HG03095 (cell line): ENCODE data around the gene FTCD.
"Not testable (repeated sequence)": the region's sequence is repeated elsewhere in the genome, so short reads cannot be mapped to it uniquely, and the experiment has no call there.

ENCODE experiments used
- ATAC-seq: cut with Tn5 transposase; IDR thresholded peaks from one replicate; pipeline ENCODE4 v1.9.1; 2021; ENCODE audit warnings: moderate library complexity; ENCODE audit not compliant: unreplicated experiment

FTCD gene

DNA sequence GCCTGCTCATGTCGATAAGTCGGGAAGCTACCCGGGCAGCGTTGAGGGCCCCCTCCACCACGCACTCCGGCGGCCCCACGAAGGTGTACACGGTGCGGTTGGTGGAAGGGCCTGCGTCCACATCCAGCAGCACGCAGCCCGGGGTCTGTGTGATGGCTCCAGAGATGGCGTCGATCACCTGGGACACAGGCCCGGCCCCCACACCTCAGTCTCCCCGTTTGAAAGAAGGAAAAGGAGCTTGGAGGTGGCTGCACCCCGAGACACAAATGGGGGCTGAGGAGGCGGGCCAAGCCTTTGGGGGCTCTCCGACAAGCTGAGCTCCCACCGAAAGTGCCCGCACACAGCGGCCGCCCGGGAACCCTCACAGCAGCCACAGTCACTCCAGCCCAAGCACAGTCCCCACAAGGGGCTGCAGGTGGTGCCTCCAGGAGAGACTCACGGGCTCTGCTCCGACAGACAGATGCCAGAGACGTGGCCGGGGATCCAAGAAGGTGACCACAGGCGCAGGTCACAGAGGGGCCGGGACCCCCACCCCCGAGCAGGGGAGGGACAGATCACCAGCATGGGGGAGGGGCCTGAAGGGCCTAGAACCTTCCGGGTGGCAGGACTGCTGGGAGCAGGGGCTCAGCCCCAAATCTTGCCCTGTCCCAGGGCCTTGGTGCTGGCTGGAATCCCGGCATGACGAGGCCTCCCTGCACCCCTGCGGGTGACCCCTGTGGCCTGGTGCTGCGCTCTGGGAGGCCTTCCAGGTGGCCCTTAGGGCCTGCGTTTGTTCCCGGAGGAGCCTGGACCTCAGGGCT is 1.0 kb downstream of the FTCD start:
- no peak for ATAC-seq

DNA sequence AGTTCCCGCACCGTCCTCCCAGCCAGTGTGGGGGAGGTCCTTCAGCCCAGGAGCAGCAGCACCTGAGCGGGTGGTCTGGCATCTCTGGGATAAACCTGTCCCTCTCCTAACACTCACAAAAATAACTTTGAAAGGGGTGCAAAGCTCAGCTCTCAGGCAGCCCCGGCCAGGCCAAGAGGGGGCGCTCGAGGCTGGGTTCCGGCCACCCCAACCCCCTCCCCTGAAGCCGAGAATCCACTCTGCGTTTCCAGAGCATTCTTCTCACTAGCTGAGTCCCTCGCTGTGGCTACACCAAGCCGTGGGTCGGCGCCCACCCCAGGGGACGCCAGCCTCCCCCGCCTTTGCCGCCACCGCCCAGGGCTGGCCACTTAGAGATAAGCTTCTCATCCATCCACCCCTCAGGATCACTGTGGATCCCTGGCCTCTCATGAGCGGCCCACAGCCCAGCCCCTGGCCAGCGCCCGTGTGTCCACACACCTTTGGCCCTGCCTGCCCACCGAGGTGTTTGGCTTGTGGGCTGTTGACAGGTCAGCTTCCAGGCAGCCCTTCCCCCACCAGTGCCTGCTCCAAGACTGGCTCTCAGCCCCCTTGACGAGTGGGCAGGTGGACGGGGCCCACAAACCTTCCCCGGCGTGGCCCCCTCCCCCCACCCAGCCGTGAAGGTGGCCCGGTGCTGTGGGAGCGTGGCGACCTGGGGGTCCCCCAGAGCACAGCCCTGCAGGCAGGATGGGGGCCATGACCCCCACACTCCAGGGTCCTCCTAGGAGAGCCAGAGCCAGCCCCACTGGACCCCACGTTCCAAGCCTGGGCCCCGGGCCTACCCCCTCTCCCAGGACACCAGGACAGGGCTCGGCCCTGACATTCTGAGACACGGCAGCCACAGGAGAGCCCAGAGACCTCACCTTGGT is 1.9 kb downstream of the FTCD start:
- ATAC-seq = no peak

DNA sequence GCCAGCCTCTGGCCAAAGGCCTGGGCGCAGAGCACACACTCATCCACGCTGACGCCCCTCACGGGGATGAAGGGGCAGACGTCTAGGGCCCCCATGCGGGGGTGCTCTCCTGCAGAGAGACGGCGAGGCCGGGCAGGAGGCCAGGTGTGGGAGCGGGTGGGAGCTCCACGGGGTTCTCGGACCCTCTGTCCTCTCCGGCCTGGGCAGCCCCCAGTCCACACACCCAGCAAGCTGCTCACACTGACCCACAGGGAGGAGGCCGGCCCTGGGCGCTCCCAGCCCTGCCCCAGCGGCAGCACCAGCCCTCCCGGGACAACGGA is 2.5 kb downstream of the FTCD start:
- no peak for ATAC-seq

DNA sequence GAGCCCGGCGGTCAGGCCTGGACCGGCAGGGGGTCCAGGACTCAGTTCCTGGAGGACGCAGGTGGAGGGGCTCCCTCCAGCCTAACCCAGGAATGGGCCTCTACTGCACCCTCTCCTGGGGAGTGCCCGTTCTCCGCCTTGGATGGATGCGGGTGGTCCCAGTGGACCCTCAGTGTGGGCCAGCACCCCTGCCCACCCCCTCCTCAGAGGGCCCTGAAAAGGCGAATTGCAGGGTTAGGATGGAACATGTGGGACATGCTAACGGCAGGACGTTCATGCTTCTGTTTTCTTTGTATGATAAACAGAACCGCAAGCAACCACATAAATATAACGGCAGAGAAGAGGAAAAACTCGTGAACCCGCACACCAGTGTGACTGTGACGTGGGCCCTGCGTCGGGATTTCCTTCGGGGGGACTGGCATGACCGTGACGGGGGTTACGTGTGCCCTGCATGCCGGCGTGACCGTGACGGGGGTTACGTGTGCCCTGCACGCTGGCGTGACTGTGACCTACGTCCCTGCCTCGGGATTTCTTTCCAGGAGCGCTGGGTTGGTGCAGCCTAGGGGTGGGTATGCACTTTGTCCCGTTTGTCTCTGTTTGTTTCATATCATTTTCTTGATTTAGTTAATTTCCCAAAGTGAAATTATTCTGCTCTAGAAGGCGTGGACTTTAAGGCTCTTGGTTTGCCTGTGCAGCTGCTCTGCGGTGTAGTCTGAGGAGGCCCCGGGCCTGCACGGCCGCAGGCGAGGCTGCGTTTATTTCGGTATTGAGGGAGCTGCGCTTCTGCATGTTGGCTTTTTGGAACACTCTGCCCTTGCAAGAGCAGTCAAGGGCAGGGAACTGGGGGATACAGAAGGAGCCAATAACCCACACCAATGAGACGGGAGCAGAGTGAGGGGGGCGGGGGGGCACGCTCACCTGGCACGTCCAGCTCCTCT is 3.1 kb downstream of the FTCD start:
- ATAC-seq = no peak

DNA sequence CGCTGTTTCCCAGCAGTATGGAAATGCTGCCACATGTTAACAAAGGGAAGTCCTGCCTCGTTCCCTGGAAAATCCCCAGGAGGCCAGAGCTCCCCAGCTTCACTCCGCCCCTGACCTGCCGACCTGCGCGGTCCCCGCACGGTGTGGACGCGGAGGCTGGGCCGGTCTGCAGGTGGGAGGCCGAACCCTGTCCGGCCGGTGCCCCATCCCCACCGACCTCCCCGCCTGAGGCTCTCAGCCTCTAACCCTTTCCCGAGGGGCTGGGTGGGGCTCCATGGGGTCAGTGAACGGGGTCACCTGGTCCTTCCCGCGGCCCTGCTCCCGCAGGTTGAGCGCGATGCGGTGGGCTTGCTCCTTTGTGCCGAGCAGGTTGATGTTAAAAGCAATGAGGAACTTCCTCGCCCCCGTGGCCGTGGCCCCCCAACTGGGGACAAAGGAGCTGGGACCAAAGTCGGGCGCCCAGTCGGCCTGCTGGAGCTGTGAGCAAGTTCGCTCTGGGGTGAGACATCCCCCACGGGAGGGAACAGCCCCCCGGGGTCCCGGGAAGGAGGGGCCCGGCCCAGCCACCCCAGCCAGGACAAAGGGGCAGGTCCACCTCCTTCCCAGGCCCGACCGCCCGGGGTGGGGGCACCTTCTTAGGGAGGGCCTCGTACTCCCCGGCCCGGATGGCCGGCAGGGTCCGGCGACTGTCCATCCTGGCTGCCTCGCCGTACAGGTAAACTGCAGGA is 4.0 kb downstream of the FTCD start:
- no peak for ATAC-seq

DNA sequence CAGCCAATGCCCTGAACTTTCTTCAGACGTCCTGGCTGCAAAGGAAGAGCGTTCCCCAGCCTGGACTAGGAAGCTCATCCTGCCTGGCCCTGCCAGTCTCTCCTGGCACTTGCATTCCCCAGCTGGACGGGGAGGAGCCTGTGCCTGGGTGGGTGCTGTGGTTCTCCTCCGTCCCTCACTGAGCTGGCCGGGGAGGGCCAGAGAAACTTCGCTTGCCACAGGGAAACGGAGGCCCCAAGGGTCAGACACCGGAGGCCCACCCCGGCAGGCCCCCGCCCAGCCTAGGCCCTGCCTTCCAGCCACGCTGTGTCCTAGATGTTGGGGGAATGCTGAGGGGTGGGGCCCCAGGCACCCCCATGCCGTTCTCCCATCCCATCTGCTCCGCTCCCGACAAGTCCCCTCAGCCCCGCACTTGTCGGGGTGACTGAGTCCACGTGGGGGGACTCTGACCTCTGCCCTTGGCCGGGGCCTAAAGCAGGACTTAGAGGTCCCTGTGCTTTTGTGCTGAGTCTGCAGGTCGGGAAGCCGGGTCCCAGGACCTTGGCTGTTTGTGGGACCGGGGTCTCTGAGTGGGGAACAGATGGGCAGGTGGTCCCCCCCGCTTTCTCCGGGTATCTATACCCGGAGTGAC is 4.8 kb downstream of the FTCD start:
- no peak for ATAC-seq

DNA sequence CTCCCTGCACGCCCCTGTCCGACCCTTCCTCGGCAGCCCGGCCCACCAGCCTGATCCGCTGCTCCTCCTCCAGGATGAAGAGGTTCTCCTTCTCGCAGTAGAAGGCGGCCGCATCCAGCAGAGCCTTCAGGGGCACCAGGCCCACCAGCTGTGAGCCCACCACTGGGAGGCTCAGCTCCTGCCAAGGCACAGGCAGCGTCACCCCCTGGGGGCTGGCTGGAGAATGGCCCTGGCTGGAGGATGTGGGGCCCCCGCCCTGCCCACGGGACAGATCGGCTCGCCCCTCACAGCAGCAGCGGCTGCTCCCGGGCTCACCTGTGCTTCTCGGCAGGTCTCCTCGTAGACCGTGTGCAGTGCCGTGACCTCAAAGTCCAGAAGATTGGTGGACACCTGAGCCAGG is 5.3 kb downstream of the FTCD start:
- no peak for ATAC-seq

GRCh38 chr21:46149205-46149901 is 6.0 kb downstream of the FTCD start:
- no peak for ATAC-seq

DNA sequence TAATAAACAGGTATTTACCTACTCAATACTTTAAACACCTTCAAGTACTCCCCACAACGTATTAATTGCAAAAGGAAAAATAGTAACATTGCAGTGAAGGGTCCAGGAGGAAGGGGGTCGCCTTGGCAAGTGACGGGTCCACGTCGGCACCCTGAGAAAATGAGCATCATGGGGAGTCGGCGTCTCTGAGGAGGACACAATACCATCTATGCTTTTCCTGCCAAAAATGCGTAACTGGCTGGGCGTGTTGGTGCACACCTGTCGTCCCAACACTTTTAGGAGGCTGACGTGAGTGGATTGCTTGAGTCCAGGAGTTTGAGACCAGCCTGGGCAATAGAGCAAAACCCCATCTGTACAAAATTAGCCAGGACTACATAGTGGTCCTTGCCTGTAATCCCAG is 7.3 kb downstream of the FTCD start:
- ATAC-seq = no peak

GRCh38 chr21:46147429-46147828 is 8.0 kb downstream of the FTCD start:
- ATAC-seq = not testable (repeated sequence)

DNA sequence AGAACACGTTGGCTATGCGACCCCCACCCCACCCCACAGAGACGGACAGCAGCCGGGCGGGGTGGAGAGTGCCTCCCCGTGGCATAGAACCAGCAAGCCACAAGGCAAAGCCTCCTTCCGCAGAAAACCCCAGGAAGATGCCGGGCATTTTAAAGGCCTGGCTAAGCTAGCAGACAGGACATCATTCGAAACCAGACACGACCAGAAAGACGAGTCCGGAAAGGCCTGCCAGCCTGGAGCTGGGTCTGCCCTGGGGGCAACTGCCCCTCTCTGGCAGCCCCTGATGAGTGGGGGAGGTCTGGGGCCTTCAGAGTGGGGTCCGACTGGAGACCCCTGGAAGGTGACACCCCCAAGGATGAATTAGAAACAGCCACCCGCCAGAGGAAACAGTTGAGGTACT is 8.5 kb downstream of the FTCD start:
- no peak for ATAC-seq

GRCh38 chr21:46145840-46146691 is 9.3 kb downstream of the FTCD start:
- ATAC-seq = no peak

DNA sequence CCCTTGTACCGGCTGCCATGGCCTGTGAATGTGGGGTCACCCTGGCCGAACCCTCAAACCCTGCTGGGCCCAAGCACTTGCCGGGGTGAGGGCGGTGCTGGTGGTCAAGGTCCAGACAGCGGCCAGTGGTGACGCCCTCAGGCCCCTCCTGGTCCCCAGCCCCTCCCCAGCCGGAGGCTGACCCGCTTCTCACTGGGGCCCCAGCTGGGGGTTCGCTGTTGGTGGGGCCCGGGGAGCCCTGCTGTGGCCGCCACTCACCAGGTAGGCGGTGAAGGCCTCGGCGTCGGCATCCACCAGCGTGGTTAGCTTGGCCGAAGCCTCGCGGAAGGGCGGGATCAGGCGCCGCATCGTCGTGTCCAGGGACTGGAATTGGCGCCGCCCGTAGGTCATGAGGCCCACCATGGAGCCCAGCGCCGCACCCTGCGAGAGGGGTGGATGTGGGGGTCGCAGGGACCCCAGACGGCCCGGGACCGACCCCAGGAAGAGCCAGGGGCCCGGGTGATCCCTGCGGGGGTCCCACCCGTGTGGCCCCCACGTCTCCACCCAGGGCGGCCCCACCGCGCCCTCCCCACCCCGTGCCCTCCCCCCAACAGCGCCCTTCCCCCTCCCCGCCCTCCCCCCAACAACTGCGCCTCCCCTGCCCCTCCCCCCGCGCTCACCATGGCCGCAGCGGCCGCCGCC is 10.1 kb downstream of the FTCD start:
- no peak for ATAC-seq

GRCh38 chr21:46144464-46145070 is 10.8 kb downstream of the FTCD start:
- ATAC-seq = no peak

DNA sequence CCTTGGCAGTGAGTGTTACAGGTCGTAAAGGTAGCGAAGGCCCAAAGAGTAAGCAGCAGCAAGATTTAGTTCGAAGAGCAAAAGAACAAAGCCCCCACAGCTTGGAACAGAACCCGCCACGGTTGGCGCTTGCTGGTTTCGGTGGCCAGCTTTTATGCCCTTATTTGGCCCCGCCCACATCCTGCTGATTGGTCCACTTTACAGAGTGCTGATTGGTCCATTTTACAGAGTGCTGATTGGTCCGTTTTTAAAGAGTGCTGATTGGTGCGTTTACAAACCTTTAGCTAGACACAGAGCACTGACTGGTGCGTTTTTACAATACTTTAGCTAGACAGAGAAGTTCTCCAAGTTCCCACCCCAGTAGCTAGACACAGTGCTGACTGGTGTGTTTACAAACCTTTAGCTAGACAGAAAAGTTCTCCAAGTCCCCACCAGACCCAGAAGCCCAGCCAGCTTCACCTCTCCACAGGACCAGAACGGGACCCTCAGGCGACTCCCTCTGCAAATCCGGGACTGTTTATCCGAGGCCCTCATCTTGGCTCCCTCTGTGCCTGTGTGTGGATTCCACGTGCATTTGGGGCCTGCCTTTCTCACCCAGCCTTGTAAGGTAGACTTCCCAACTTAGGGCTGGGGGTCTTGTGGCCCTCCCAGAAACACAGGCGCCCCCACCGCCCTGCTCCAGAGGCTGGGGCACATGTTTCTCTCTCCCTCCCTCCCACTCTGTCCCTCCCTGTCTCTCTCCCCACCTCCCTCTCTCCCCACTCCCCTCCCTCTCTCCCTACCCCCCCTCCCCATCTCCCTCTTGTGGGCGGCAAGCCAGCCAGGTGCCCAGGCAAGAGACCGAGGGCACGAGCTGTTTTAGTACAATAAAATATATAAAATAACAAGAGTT is 12.6 kb downstream of the FTCD start:
- ATAC-seq = no peak

DNA sequence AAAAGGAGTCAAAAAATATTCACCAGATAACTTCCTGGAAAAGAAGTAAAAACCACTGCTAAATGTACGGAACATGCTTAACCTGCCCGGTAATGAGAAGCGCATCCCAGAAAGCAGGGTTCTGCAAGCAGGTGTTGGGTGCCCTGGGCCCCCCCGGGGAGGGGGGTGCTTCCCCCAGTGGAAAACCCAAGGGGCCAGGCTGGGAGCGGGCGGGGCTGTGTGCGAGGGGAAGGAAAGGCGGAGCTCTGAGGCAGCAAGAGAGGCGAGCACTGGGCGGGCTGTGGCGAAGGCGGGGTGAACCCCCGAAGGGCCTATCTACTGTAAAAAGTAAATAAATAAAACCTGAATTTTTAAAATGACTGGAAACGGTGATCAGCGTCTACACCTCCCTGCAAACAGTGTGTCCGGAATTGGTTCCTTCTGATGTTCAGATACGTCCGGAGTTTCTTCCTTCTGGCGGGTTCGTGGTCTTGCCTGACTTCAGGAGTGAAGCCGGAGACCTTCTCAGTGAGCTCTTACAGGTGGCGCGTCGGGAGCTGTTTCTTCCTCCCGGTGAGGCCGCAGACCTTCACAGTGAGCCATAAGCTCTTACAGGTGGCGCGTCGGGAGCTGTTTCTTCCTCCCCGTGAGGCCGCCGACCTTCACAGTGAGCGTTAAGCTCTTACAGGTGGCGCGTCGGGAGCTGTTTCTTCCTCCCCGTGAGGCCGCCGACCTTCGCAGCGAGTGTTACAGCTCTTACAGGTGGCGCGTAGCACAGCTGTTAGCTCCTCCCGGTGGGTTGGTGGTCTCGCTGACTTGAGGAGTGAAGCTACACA is 13.4 kb downstream of the FTCD start:
- ATAC-seq = no peak
